ENCODE measurements around the gene NIT2.
A peak's percentile ranks its signal among the peaks of the same experiment; 100 is the strongest.
"Not testable (repeated sequence)": the region's sequence is repeated elsewhere in the genome, so short reads cannot be mapped to it uniquely, and the experiment has no call there.

Gene NIT2

GRCh38 chr3:100334488-100335351 is at the start of gene NIT2:
Gene NIT2 (plus strand): TSS chr3:100334757. CDS start chr3:100334792, 35 bp downstream.
- DNase-seq (ENCODE audit: low read depth) = no peak

- DNase-seq (ENCODE audit: low read depth) = no peak
Measured at GRCh38 chr3:100288288-100288894, 46.2 kb upstream of the NIT2 start.

- no peak for DNase-seq (ENCODE audit: low read depth)
Measured at GRCh38 chr3:100289339-100289738, 45.2 kb upstream of the NIT2 start.

- DNase-seq (ENCODE audit: low read depth) = no peak
Measured at GRCh38 chr3:100295089-100295488, 39.5 kb upstream of the NIT2 start.

GRCh38 chr3:100297784-100298183 is 36.8 kb upstream of the NIT2 start:
- no peak for DNase-seq (ENCODE audit: low read depth)

GRCh38 chr3:100299016-100299415 is 35.5 kb upstream of the NIT2 start:
- no peak for DNase-seq (ENCODE audit: low read depth)

GRCh38 chr3:100306695-100307094 is 27.9 kb upstream of the NIT2 start:
- DNase-seq (ENCODE audit: low read depth) = no peak

GRCh38 chr3:100310355-100310965 is 24.1 kb upstream of the NIT2 start:
- no peak for DNase-seq (ENCODE audit: low read depth)

GRCh38 chr3:100311011-100311410 is 23.5 kb upstream of the NIT2 start:
- no peak for DNase-seq (ENCODE audit: low read depth)

- DNase-seq (ENCODE audit: low read depth) = peak; percentile 30
Measured at GRCh38 chr3:100316641-100317069, 17.9 kb upstream of the NIT2 start.

- DNase-seq (ENCODE audit: low read depth) = no peak
Measured at GRCh38 chr3:100317912-100318311, 16.6 kb upstream of the NIT2 start.

- DNase-seq (ENCODE audit: low read depth) = no peak
Measured at GRCh38 chr3:100319951-100320350, 14.6 kb upstream of the NIT2 start.

GRCh38 chr3:100324044-100324443 is 10.5 kb upstream of the NIT2 start:
- no peak for DNase-seq (ENCODE audit: low read depth)

GRCh38 chr3:100325827-100326226 is 8.7 kb upstream of the NIT2 start:
- no peak for DNase-seq (ENCODE audit: low read depth)

GRCh38 chr3:100327377-100327776 is 7.2 kb upstream of the NIT2 start:
- not testable (repeated sequence) for DNase-seq (ENCODE audit: low read depth)

- no peak for DNase-seq (ENCODE audit: low read depth)
Measured at GRCh38 chr3:100329800-100330489, 4.6 kb upstream of the NIT2 start.

- no peak for DNase-seq (ENCODE audit: low read depth)
Measured at GRCh38 chr3:100330651-100331050, 3.9 kb upstream of the NIT2 start.

- DNase-seq (ENCODE audit: low read depth) = no peak
Measured at GRCh38 chr3:100331660-100332059, 2.9 kb upstream of the NIT2 start.

- DNase-seq (ENCODE audit: low read depth) = no peak
Measured at GRCh38 chr3:100333051-100333450, 1.5 kb upstream of the NIT2 start.

GRCh38 chr3:100333970-100334487 is 528 bp upstream of the NIT2 start:
- no peak for DNase-seq (ENCODE audit: low read depth)

- no peak for DNase-seq (ENCODE audit: low read depth)
Measured at GRCh38 chr3:100335434-100335833, 877 bp downstream of the NIT2 start.

GRCh38 chr3:100336229-100336628 is 1.7 kb downstream of the NIT2 start:
- DNase-seq (ENCODE audit: low read depth) = not testable (repeated sequence)
